Activated naive CD4-positive, alpha-beta T cell treated with Interleukin-2 at 50 U/mL for 16 hours (primary cell): Measurements from ENCODE around the gene WDFY4.

Experiments used
- DNase-seq: peaks from one replicate; pipeline ENCODE4 v3.0.0-alpha.2; 2020

Gene WDFY4

DNA sequence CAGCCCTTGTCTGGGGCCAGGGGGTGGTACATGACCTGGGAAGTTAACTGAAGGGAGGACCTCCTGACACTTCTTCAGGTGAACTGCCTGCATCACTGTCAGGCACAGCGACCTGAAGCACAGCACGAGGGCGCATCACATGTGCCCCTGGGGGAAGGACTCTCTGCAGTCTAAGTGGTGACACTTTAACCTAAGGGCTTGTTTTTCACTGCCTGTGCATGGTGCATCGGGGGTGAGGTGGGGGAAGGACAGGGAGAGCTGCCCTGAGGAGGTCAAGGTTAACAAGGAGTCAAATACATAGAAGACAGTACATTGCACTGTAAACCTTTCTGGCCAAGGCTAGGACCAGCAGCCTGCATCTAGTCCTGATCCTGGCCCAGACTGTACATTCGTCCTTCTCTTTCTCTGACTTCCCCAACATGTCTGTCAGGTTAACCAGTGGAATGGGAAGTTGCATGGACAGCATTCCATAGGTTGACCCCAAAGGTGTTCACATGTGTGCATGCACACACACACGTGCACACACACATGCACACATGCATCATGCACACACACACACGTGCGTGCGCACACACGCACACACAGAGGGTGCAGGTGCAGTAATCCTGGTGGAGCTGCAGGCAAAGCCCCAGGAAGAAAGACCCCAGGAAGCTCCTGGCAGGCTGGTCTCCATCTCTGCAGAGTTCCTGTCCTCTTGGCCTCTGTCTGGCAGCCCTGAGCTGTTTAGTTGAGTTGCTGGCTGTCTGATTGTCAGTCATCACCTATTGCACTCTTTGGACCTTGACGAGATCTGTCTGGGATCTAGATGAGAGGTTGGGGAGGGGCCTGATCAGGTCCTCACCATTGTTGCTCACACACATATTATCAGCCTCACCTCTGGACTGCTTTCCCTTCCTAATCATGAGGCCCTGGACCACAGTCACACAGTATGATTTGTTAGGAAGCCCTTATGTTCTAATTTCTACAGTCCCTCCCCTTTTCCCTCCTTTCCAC is 37.8 kb downstream of the WDFY4 start:
- no peak for DNase-seq

DNA sequence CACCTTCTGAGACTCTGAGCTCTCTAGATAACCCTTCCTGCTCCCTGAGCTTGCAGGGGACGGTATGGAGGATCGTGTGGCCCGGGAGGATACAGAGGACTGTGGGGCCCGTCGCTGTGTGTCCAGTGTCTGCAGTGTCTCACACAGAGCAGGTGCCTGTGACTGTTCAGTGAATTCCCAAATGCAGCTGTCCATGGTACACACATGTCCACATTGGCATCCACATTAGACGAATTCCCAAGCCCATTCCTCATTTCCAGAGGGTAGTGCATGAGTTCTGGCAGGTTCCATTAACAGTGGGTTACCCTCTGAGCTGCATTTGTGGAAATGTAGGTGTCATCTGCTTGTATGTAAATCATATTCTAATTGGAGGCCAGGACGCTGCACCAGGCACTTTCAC is 39.5 kb downstream of the WDFY4 start:
- DNase-seq = no peak

DNA sequence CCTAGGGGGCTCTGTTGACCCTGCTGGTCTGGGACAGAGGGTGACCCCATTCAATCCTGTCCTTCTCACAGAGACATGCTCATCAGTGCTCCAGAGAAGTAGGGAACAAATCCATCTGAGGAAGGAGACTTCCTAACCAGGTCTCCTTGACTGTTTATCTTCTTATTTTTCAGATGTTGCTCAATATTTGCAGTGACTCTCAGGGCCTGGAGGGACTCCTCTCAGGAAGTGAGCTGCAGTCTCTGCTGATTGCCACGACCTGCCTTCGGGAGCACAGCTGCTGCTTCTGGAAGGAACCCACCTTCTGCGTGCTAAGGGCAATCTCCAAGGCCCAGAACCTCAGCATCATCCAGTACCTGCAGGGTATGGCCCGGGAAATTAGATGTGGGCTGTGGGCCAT is 41.0 kb downstream of the WDFY4 start:
- DNase-seq = no peak

DNA sequence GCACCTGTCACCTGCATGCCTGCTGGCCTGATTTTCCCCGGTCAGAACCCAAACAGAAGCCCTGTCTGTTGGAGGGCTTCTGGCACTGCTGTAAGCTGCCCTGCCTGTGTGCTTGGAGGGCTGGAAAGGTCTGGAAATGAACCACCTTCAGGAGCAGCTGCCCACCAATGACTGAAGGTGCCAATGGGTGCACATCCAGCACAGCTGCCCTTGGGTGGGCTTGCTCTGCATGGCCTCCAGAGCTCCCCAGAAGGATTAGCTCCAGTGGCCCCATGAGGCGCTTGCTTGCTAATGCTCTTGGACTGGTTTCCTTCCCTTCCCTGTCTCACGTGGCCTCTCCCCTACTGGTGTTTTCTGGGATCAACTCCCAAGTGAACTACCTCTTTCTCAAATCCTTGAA is 43.2 kb downstream of the WDFY4 start:
- no peak for DNase-seq

DNA sequence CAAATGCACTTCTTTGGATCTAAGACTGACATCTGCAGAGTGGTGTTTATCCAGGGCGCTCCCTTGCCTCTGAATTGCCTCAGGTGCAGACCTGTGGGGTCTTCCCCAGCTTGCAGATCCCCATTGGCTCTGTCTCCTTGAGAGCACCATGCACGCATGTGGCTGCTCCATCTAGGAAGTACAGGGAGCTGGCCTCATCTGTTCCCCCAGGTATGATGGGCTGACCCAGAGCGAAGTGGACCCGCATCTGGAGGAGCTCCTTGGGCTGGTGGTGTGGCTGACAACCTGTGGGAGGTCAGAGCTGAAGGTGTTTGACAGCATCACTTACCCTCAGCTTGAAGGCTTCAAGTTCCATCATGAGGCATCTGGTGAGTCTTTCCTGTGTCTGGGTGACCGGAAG is 44.5 kb downstream of the WDFY4 start:
- no peak for DNase-seq

DNA sequence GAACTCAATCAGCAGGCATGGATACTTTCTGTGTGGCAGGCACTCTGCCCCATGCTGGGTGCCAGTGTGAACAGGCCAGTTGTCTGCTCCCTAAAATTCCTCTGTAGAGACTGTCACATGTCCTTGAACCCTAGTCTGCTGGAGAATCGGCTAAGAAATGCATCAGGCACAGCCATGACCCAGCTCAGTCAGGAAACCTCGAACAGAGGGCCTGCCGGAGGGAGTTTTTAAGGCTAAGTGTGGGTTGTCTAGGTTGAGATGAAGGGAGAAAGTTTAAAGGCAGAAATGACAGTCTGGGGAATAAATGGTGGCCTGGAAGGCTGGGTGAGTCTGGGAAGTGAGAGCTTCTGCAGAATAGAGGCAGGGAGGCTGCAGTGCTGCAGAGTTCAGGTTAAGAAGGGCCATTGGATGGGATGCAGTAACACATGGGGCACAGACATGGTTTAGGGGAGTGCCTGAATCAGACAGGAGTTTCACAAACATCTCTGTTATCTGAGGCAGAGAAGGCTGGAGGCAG is 45.3 kb downstream of the WDFY4 start:
- DNase-seq = no peak

DNA sequence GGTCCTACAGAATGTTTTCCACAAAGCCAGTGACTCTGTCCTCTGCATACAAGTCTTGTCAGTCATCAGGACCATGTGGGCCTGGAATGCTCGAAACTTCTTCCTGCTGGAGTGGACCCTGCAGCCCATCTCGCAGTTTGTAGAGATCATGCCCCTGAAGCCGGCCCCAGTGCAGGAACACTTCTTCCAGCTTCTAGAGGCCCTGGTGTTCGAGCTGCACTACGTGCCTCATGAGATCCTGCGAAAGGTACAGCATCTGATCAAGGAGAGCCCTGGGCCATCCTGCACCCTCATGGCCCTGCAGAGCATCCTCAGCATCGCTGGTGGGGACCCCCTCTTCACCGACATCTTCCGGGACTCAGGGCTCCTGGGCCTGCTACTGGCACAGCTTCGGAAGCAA is 46.5 kb downstream of the WDFY4 start:
- DNase-seq = no peak

DNA sequence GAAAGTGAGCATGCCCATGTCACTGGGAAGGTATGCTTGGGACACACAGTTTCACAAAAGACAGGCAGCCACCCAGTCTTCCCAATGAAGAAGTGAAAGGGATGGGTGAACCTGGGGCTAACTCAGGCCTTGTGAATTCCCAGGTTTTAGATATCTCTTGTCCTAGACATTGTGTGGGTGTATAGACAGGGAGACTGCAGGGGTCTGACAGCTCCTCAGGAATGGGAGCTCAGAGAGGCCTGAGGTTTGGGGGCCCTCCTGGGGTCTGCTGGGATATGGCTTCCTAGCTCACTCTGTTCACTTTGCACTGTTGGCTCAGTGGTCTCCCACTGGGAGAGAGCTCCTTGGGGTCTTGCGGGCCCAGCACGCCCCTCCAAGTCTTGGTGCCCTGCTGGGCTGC is 47.0 kb downstream of the WDFY4 start:
- no peak for DNase-seq

DNA sequence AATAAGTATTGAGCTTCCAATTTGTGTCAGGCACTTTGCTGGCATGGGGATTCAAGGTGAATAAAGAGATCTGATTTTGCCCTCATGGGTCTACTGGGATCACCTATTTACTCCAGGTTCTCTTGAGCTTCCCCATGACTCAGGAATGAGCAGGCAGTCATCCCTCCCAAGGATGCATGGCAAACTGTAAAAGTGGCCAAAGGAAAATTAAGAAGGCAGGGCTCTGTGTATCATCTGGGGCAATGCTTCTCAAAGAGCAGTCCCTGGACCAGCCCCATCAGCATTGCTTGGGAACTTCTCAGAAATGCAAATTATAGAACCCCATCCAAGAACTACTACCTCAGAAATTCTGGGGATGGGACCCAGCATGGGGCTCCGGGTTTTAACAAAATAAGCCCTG is 48.7 kb downstream of the WDFY4 start:
- no peak for DNase-seq

DNA sequence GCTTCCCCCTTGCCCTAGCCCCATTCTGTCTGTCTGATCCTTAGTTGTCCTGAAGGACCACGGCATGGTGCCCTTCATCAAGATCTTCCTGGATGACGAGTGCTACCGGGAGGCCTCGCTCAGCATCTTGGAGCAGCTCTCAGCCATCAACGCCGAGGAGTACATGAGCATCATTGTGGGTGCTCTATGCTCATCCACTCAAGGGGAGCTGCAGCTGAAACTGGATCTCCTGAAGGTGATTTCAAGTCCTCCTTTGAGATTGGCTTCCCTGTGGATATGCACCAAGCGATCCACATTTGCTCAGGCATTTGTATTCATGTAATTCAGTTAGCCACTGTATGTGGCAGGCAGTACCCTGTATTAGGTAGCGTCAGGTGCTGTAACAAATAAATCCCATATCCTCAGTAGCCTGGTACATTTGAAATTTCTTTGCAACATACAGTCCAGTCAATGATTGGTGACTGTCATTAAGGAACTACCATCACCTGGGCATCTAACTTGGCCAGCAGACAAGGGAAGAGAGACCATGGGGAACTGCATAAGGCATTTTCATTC is 51.2 kb downstream of the WDFY4 start:
- no peak for DNase-seq

DNA sequence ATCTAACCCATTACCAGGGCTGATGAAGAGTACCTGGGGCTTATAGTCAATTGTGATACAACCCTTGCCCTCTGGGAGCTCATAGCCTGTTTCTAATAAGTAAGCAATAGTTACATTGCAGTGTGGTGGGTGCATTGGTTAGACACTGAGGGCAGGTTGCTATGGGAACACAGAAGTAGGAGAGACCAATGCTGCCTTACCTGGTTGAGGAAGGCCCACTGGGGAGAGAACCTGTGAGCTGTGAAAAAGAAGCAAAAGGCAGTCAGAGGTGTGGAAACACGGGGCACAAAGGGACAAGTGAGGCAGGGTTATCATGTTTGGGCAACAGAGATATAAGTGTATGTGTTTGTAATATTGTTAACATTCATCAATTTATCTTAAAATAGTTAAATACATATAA is 51.9 kb downstream of the WDFY4 start:
- no peak for DNase-seq

DNA sequence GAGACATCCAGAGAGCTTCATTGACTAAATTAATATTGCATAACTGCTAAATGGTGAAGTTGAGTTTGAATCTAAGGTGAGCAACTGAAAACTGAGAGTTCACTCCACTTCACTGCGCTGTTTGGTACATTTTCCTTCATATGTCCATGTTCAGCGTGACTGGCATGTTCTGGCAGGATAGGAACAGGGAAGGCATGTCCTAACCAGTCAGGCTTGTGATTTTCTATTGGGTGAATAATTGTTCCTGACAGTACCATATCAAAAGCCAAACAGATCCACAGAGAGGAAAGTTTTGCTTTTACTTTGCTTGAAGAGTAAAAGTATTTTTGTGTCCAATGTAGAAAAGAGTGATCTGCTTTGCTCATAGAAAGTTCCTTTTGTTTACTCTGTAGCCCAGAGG is 53.2 kb downstream of the WDFY4 start:
- DNase-seq = no peak

DNA sequence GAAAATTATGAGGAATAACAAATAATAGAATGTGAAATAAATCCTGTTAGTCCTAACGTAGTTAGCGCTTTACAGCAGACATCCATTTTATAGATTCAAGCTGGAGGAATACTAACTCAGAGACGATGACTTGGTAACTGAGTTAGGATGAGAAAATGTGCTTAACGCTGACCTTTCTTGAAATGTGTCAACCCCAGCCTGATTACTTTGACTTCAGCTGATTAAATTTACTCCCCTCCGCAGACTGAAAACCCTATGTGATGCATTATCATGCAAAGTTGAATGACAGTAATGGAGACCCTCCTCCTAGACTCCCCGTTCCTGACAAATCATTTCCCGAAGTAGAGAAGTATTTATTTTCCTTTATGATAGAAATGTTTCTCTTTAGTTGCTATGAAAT is 54.5 kb downstream of the WDFY4 start:
- no peak for DNase-seq

DNA sequence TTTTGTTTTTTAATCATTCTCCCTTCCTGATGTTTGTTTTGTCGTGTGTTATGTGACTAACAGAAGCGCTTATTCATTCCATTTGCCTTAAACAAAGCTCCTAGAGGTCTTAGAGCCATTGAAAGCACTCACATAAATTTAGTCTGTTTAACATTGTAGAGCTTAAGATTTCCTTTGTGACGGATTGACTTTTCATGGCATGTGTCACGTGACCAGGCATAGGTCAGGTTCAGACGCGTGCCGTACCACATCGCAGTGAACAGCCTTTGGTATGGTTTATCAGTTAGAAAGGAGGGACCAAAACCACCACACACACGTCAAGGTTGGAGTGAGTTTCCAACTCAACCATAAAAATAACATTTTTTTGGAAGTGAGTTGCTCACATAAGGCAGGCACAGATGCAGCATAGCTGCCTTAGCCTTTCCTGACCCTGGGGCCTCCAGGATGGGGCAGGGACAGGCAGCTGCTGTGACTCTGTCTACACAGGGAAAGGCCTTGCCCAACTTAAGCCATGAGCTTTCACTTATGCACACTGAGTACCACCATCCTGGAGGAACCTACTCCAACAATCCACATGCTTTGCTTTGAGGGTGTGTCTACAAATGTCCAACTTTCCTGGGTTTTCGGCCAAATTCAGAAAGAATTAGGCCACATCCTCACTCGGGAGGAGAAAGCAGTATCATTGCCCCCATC is 55.5 kb downstream of the WDFY4 start:
- no peak for DNase-seq

DNA sequence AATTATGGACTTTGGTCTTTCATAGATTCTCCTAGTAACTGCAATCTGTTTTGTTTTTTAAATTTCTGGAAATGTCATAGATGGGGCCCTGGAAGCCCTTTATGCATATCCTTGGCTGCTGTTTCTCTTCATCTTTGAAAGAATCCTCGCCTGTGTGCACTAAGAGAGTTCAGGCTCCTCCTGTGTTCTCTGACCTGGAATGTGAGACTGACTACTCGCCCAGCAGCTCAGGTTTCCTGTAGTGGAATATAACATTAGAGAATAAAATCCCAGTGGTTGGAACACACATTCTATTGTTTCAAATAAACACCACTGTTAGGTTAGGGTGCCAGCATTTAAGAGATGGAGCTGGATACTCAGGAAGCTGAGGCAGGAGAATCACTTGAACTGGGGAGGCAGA is 56.3 kb downstream of the WDFY4 start:
- DNase-seq = no peak

DNA sequence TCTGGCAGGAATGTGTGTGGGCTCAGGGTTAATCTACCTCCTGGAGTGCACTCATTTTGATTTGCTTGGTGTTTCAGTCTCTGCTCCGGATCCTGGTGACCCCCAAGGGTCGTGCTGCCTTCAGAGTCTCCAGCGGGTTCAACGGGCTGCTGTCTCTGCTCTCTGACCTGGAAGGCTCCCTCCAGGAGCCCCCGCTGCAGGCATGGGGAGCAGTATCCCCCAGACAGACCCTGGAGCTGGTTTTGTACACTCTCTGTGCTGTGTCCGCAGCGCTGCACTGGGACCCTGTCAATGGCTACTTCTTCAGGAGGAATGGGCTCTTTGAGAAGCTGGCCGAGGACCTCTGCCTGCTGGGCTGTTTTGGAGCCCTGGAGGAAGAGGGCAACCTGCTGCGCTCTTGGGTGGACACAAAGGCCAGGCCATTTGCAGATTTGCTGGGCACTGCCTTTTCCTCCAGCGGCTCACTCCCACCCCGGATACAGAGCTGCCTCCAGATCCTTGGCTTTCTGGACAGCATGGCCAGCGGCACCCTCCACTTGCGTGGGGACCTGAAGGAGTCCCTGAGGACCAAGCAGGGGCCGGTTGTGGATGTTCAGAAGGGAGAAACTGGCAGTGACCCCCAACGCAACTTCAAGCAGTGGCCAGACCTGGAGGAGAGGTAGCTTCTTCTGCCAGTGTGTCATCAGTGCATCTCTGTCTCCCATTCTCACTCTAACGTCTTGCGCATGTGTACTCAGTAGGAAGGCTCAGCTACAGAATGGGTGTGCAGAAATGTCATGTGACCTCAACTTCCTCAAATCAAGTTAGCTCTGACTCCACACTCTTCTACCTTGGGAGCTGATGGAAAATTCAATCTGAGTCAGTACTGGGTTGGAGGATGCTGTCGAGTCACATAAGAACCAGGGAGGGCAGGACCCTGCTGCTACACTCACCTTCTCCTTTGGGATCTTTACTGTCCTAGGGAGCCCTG is 58.5 kb downstream of the WDFY4 start:
- no peak for DNase-seq

DNA sequence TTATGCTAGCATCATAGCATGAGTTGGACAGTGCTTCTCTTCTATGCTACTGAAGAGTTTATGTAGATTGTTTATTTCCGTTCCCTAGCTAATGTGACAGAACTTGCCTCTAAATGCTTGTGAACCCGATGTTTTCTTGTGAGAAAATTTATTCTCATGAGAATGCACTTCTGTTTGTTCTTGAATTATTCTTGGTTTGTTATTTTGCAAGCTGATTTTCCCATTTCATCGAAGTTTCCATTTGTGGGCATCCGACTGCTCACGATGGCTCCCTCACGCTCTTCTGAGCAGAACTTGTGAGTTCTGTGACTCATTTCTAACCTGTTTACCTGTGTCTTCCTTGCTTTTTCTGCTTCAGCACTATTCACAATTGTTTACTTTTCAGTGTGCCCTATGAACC is 59.9 kb downstream of the WDFY4 start:
- DNase-seq = no peak

DNA sequence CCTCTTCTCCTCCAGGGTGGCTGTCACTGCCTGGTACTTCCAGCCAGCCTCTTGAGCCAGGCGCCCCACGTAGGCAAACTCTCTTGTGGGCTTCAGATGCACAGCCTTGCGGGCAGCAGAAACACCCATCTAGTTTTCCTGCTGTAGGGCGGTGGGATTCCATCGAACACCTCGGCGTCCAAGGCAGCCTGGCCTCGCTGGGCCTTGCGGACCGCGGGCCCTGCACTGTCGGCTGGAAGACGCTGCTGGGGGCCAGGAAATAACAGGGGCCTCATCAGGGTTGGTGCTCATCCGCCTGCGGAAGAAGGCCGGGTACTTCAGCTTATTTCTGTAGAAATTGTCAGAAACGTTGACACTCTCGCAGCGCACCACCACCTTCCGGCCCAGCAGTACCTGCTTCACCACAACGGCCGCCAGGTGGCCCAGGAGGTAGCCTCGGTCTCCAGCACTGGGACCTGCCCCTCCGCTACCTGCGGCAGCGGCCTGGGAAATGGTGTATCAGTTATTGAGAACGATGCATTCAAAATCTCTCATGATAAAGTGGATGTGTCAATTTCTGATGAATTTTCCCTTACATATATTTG is 61.1 kb downstream of the WDFY4 start:
- DNase-seq = no peak

DNA sequence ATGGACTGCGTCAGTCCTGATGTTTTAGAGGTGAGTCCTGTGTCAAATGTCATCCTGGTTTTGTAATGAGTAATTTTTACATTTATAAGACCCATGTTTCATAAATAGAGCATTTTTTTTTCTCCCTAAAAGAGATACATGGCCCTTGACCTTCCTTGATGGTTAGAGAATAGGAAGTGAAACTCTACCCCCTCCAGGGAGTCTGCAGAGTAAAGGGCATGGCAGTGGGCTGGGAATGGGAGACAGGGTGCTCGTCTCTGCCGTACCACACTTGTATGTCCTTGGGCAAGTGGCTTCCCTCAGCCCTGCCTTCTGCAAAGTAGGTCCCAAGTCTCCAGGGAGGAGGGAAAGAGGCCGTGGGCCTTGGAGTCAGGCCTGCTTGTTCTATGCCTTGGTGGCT is 63.9 kb downstream of the WDFY4 start:
- DNase-seq = no peak

DNA sequence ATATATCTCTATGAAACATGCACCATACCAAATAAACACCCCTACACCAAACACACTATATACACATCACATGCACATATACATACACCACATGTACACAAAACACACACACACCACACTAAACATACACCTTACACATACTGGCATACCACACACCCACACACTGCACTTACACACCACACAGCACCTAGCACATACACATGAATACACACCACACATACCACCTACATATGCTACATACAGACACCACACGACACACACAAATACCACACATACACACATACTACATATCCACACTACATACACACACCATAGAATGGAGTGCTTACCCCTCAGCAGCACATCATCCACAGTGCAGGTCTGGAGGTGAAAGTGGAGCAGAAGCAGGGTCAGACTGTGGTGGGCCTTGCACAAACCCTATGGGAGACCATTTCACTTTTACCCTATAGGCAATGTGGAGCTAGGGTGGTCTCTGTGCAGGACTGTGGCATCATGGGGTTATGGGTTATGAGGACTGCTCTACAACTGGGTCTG is 64.6 kb downstream of the WDFY4 start:
- DNase-seq = no peak

DNA sequence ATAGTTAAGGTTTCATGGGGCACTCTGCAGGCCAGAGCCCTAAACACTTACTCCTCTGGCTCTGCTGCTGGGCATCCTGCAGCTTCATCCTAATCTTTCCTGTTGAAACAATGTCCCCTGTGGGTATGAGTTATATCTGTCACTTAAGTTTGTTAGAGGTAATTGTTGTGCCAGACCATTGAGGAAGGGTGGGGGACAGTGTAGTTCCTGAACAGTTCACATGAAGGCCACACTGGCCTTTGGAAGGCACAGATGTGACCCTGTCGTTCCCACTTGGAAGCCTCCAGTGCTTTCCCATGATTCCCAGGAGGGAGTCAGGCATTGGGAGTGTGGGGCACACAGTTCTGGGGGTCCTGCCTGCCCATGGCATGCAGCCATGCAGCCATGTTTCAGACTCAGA is 65.3 kb downstream of the WDFY4 start:
- no peak for DNase-seq

DNA sequence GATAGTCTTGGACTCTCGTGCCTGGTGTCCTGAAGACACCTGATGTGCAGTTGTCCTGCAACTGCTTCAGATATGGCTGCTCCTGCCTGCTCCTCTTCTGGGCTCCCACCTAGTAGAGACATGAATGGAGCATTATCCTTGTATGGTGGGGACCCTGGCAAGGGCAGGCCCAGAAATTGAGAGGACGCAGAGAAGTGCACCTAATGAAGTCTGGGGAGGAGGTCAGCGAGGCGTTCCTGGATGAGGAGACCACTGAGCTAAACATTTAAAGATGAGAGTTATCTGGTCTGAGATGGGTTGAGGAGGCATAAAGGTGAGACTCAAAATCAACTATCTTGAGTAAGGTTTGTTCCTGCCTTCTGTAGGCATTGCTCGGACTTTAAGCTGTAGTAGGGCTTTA is 66.3 kb downstream of the WDFY4 start:
- no peak for DNase-seq
